Prostate gland (tissue), 2 donors: ENCODE measurements around the gene TMEM134.

Experiments
- POLR2A ChIP-seq: fragments of 450-650 bp; IDR thresholded peaks from one replicate; pipeline ENCODE4 v1.6.1; 2016; ENCODE audit warnings: antibody characterized with exemption, mild to moderate bottlenecking
- POLR2AphosphoS5 ChIP-seq: sonication (generic); formaldehyde crosslinking; IDR thresholded peaks from one replicate; pipeline ENCODE4 v1.6.1; 2017; ENCODE audit warnings: antibody characterized with exemption
- TF ChIP-seq, protein P1 (sequence below), 4 experiments: fragments of 200-600 bp in 2 of 4; fragments of 450-650 bp in 2 of 4; sonication (generic) in 2 of 4; IDR thresholded peaks; 1 replicate in 3 of 4; 2 replicates in 1 of 4; pipeline ENCODE4 v1.5.1; 2016 to 2019; ENCODE audit warnings: antibody characterized with exemption in 4 of 4, mild to moderate bottlenecking in 2 of 4, moderate library complexity in 2 of 4

GRCh38 chr11:67517784-67518552, 48.9 kb upstream of the TMEM134 start:
- TF ChIP-seq, protein P1, sequence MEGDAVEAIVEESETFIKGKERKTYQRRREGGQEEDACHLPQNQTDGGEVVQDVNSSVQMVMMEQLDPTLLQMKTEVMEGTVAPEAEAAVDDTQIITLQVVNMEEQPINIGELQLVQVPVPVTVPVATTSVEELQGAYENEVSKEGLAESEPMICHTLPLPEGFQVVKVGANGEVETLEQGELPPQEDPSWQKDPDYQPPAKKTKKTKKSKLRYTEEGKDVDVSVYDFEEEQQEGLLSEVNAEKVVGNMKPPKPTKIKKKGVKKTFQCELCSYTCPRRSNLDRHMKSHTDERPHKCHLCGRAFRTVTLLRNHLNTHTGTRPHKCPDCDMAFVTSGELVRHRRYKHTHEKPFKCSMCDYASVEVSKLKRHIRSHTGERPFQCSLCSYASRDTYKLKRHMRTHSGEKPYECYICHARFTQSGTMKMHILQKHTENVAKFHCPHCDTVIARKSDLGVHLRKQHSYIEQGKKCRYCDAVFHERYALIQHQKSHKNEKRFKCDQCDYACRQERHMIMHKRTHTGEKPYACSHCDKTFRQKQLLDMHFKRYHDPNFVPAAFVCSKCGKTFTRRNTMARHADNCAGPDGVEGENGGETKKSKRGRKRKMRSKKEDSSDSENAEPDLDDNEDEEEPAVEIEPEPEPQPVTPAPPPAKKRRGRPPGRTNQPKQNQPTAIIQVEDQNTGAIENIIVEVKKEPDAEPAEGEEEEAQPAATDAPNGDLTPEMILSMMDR (IDR thresholded peaks at IDR 0.05), result no peak
- TF ChIP-seq POLR2A (no peak), POLR2AphosphoS5 (no peak)
